ENCODE measurements around the gene APOA1.

The APOA1 gene

GRCh38 chr11:116826751-116827431 is 10.5 kb downstream of the APOA1 start:
- Histone ChIP-seq H3K27me3 (ENCODE audit: insufficient read depth, low read depth) (no peaks in the 10 kb centered on the region), H3K4me1 (ENCODE audit: low read depth, poor library complexity, severe bottlenecking) (no peaks in the 10 kb centered on the region), H3K4me2 (no peak overlapping the region), H3K36me3 (ENCODE audit: insufficient read depth) (no peaks in the 10 kb centered on the region), H3K79me2 (ENCODE audit: insufficient read depth, low read depth) (no peaks in the 10 kb centered on the region), H4K20me1 (ENCODE audit: insufficient read depth) (no peaks in the 10 kb centered on the region), H2AFZ (ENCODE audit: low read depth) (no peak overlapping the region), H3K9ac (no peak overlapping the region), H3K4me3 (IDR thresholded peaks at IDR 0.05; ENCODE audit: insufficient read depth, low read depth, low read length) (no peak overlapping the region), H3K27ac (no peak overlapping the region)
- no peak for TF ChIP-seq CTCF (conservative IDR thresholded peaks at IDR 0.05; ENCODE audit: low read depth, low read length)

GRCh38 chr11:116825854-116826750 is 11.3 kb downstream of the APOA1 start:
- Histone ChIP-seq H3K27me3 (ENCODE audit: insufficient read depth, low read depth) (no peaks in the 10 kb centered on the region), H3K36me3 (ENCODE audit: insufficient read depth) (no peaks in the 10 kb centered on the region), H3K4me3 (IDR thresholded peaks at IDR 0.05; ENCODE audit: insufficient read depth, low read depth, low read length) (no peak overlapping the region), H3K9ac (no peak overlapping the region), H3K79me2 (ENCODE audit: insufficient read depth, low read depth) (no peaks in the 10 kb centered on the region), H4K20me1 (ENCODE audit: insufficient read depth) (no peaks in the 10 kb centered on the region), H3K4me1 (ENCODE audit: low read depth, poor library complexity, severe bottlenecking) (no peaks in the 10 kb centered on the region), H2AFZ (ENCODE audit: low read depth) (no peak overlapping the region), H3K4me2 (no peak overlapping the region), H3K27ac (no peak overlapping the region)
- TF ChIP-seq CTCF (conservative IDR thresholded peaks at IDR 0.05; ENCODE audit: low read depth, low read length): no peak

GRCh38 chr11:116825434-116825833 is 12.0 kb downstream of the APOA1 start:
- Histone ChIP-seq H3K9ac (no peak overlapping the region), H3K27me3 (ENCODE audit: insufficient read depth, low read depth) (no peaks in the 10 kb centered on the region), H3K4me3 (IDR thresholded peaks at IDR 0.05; ENCODE audit: insufficient read depth, low read depth, low read length) (no peak overlapping the region), H3K79me2 (ENCODE audit: insufficient read depth, low read depth) (no peaks in the 10 kb centered on the region), H3K4me2 (no peak overlapping the region), H4K20me1 (ENCODE audit: insufficient read depth) (no peaks in the 10 kb centered on the region), H3K4me1 (ENCODE audit: low read depth, poor library complexity, severe bottlenecking) (no peaks in the 10 kb centered on the region), H3K27ac (no peak overlapping the region), H2AFZ (ENCODE audit: low read depth) (no peak overlapping the region), H3K36me3 (ENCODE audit: insufficient read depth) (no peaks in the 10 kb centered on the region)
- no peak for TF ChIP-seq CTCF (conservative IDR thresholded peaks at IDR 0.05; ENCODE audit: low read depth, low read length)

- Histone ChIP-seq H4K20me1 (ENCODE audit: insufficient read depth) (no peaks in the 10 kb centered on the region), H3K9ac (no peak within 1 kb of the TSS), H2AFZ (ENCODE audit: low read depth) (no peak within 1 kb of the TSS), H3K4me2 (no peak within 1 kb of the TSS), H3K27ac (no peak within 1 kb of the TSS), H3K4me1 (ENCODE audit: low read depth, poor library complexity, severe bottlenecking) (no peaks in the 10 kb centered on the region), H3K4me3 (IDR thresholded peaks at IDR 0.05; ENCODE audit: insufficient read depth, low read depth, low read length) (no peak within 1 kb of the TSS), H3K27me3 (ENCODE audit: insufficient read depth, low read depth) (no peaks in the 10 kb centered on the region), H3K79me2 (ENCODE audit: insufficient read depth, low read depth) (no peaks in the 10 kb centered on the region), H3K36me3 (ENCODE audit: insufficient read depth) (no peaks in the 10 kb centered on the region)
- no peak for TF ChIP-seq CTCF (conservative IDR thresholded peaks at IDR 0.05; ENCODE audit: low read depth, low read length)
These were observed 14.2 kb downstream of the APOA1 start, which contains the start of gene APOA4 for GRCh38 chr11:116823031-116823843. Gene APOA4 (minus strand): TSS chr11:116823304. CDS start chr11:116823191, 113 bp downstream.

All from KMS-11 (cell line).